MV-4-11 (cell line): ENCODE data around the gene LIPM.
"Not testable (repeated sequence)": the region's sequence is repeated elsewhere in the genome, so short reads cannot be mapped to it uniquely, and the experiment has no call there.

Experiments used
- DNase-seq: peaks from one replicate; lab custom pipeline; 2025; lab: John Stamatoyannopoulos, UW

LIPM gene

GRCh38 chr10:88803641-88804040 is 1.1 kb downstream of the LIPM start:
- DNase-seq, result no peak

- no peak for DNase-seq
These were observed 1.7 kb downstream of the LIPM start for GRCh38 chr10:88804083-88804812.

GRCh38 chr10:88805361-88805760 is 2.8 kb downstream of the LIPM start:
- DNase-seq, result no peak

- DNase-seq, result no peak
These were observed 3.4 kb downstream of the LIPM start for GRCh38 chr10:88805924-88806323.

- DNase-seq, result no peak
These were observed 7.1 kb downstream of the LIPM start for GRCh38 chr10:88809621-88810020.

- peak; percentile 8 for DNase-seq
These were observed 7.8 kb downstream of the LIPM start for GRCh38 chr10:88810196-88810961.

GRCh38 chr10:88813200-88813599 is 10.7 kb downstream of the LIPM start:
- DNase-seq, result no peak

- DNase-seq, result no peak
These were observed 16.8 kb downstream of the LIPM start for GRCh38 chr10:88819290-88819689.

GRCh38 chr10:88820748-88821401 is 18.3 kb downstream of the LIPM start:
- DNase-seq, result no peak

- no peak for DNase-seq
These were observed 23.9 kb downstream of the LIPM start for GRCh38 chr10:88826388-88826787.

GRCh38 chr10:88827671-88828070 is 25.1 kb downstream of the LIPM start:
- DNase-seq, result no peak

- no peak for DNase-seq
These were observed 25.8 kb downstream of the LIPM start for GRCh38 chr10:88828310-88828709.

GRCh38 chr10:88830643-88831268 is 28.2 kb downstream of the LIPM start:
- no peak for DNase-seq

GRCh38 chr10:88831709-88832108 is 29.2 kb downstream of the LIPM start:
- no peak for DNase-seq

GRCh38 chr10:88832376-88832775 is 29.8 kb downstream of the LIPM start:
- no peak for DNase-seq

GRCh38 chr10:88833156-88833555 is 30.6 kb downstream of the LIPM start:
- DNase-seq, result no peak

GRCh38 chr10:88833723-88834122 is 31.2 kb downstream of the LIPM start:
- DNase-seq, result peak; percentile 68

GRCh38 chr10:88835096-88835909 is 32.8 kb downstream of the LIPM start:
- DNase-seq, result peak; percentile 77

GRCh38 chr10:88835910-88836221 is 33.3 kb downstream of the LIPM start:
- DNase-seq, result no peak

GRCh38 chr10:88837632-88838031 is 35.1 kb downstream of the LIPM start:
- DNase-seq, result not testable (repeated sequence)

- DNase-seq, result no peak
These were observed 36.3 kb downstream of the LIPM start for GRCh38 chr10:88838766-88839350.
